ENCODE results near the gene CLPSL2. TPM values are rescaled to one million over a fixed set of nuclear protein-coding genes. Genes with fewer than 3 reads are reported as not detected.

The CLPSL2 gene
- total RNA-seq, 1 donor from 2014 or later, result not detected

DNA sequence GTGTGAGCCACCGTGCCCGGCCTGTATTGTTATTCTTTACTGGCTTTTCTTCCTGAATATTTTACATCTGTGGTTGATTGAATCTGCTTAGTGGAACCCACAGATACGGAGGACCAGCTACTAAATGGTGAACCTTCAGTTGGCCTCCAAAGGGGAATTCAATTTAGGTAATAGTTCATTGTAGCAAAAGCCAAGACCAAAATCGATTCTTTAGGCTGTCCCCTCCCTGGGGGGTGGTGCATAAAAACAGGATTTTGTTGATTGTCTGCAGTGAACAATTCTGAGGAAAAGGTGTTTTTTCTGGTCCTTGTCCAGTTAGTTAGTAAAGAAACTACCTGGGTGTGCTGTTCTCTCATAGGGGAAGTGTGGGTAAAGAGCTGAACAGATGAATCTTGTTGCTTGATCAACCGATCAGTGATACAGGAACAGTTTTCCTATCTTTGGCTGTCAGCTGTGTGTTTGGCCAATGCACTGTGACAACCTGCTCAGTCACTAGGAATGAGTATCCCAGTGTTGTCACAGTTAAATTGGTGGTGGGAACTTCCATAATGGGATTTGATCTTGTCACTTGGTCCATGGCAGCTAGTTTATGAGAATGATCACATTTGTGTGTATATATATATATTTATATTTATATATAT lies 48.3 kb downstream of the CLPSL2 start:
- peak; percentile 76 for ATAC-seq

More for the DNA sequence above, 48.3 kb downstream of the CLPSL2 start:
- DNase-seq (ENCODE audit: low spot score), result no peak

Other genes with a start within 250 kb of the CLPSL2 start
- gene FKBP5, start 87.7 kb upstream of the CLPSL2 start, total RNA-seq, result 156 TPM
- gene ARMC12, start 39.6 kb upstream of the CLPSL2 start, total RNA-seq, result 4.6 TPM
- gene CLPSL1, start 4.4 kb downstream of the CLPSL2 start, total RNA-seq, result not detected
- gene CLPS, start 20.7 kb downstream of the CLPSL2 start, total RNA-seq, result 6.6 TPM
- not detected for gene LHFPL5, start 28.8 kb downstream of the CLPSL2 start, total RNA-seq
- gene SRPK1, start 144.5 kb downstream of the CLPSL2 start, total RNA-seq, result 22.9 TPM
- gene SLC26A8, start 248.0 kb downstream of the CLPSL2 start, total RNA-seq, result 0.30 TPM